GM13977 (cell line): ENCODE data around the gene SPRED2.

Experiments
- DNase-seq: peaks from one replicate; pipeline ENCODE4 v3.0.0; 2012; ENCODE audit warnings: low spot score
- CTCF ChIP-seq: IDR thresholded peaks from 2 replicates; pipeline ENCODE4 v1.5.1; 2012; ENCODE audit warnings: mild to moderate bottlenecking, control low read depth; ENCODE audit not compliant: insufficient read depth; ENCODE audit errors: extremely low read depth, missing control alignments
- in situ Hi-C: fragments of 300-500 bp; cut with MboI; formaldehyde crosslinking; loops from one replicate; pipeline ENCODE4 v1.12.0; 2022; ENCODE audit warnings: low sequenced_read_pairs, low pct_unique_long_range_greater_than_20kb, mixed read lengths, inconsistent platforms; ENCODE audit not compliant: unreplicated experiment

Gene SPRED2

GRCh38 chr2:65265671-65266045 is 166.7 kb downstream of the SPRED2 start:
- no peak for TF ChIP-seq CTCF
- in situ Hi-C loops: loop anchor here (10.0 kb wide), 1 partner anchor 289 kb away; no protein-coding TSS in a partner anchor
- no peak for DNase-seq

GRCh38 chr2:65264821-65265670 is 167.4 kb downstream of the SPRED2 start:
- TF ChIP-seq CTCF: peak; percentile 50
- in situ Hi-C loops: loop anchor here (10.0 kb wide), 1 partner anchor 290 kb away; no protein-coding TSS in a partner anchor
- no peak for DNase-seq

GRCh38 chr2:65263986-65264385 is 168.4 kb downstream of the SPRED2 start:
- in situ Hi-C loops: loop anchor here (10.0 kb wide), 1 partner anchor 291 kb away; no protein-coding TSS in a partner anchor
- DNase-seq: no peak
- TF ChIP-seq CTCF: no peak

GRCh38 chr2:65263262-65263661 is 169.1 kb downstream of the SPRED2 start:
- in situ Hi-C loops: loop anchor here (10.0 kb wide), 1 partner anchor 292 kb away; no protein-coding TSS in a partner anchor
- no peak for DNase-seq
- TF ChIP-seq CTCF: no peak

- in situ Hi-C loops: loop anchor here (10.0 kb wide), 1 partner anchor 293 kb away; no protein-coding TSS in a partner anchor
- TF ChIP-seq CTCF: no peak
- DNase-seq: no peak
Measured at GRCh38 chr2:65261676-65262075, 170.7 kb downstream of the SPRED2 start.
